Naive B cell (primary cell): ENCODE results near the gene ARMC8. TPM values are rescaled to one million over a fixed set of nuclear protein-coding genes. Genes with fewer than 3 reads are reported as not detected.
A peak's percentile ranks its signal among the peaks of the same experiment; 100 is the strongest.

Experiments
- ATAC-seq, 2 donors: fragments of 150-1000 bp; cut with Tn5 transposase; 2 replicates each; pipeline ENCODE4 v1.10.0; 2021; ENCODE audit warnings: low read depth in 2 of 2, mild to moderate bottlenecking in 2 of 2, moderate library complexity in 2 of 2
- DNase-seq: peaks from one replicate; pipeline ENCODE4 v3.0.0; 2022
- H3K27ac Mint-ChIP-seq, 6 donors: one replicate each; pipeline ENCODE4 v1.8.0; 2020 to 2022; ENCODE audit warnings: mild to moderate bottlenecking in 6 of 6, mixed read lengths in 6 of 6, moderate library complexity in 5 of 6, inconsistent platforms in 2 of 6
- H3K27me3 Mint-ChIP-seq, 3 donors: one replicate each; pipeline ENCODE4 v1.8.0; 2021 to 2022; ENCODE audit warnings: mixed read lengths in 3 of 3, mild to moderate bottlenecking in 1 of 3
- H3K36me3 Mint-ChIP-seq, 2 donors: one replicate each; pipeline ENCODE4 v1.8.0; 2020 to 2022; ENCODE audit warnings: mixed read lengths in 2 of 2, inconsistent platforms in 1 of 2, mild to moderate bottlenecking in 1 of 2
- H3K4me1 Mint-ChIP-seq, 3 donors: one replicate each; pipeline ENCODE4 v1.8.0; 2020 to 2022; ENCODE audit warnings: mixed read lengths in 3 of 3, inconsistent platforms in 1 of 3, mild to moderate bottlenecking in 1 of 3, moderate library complexity in 1 of 3
- H3K4me3 Mint-ChIP-seq, 8 donors: one replicate each; pipeline ENCODE4 v1.8.0; 2020 to 2022; ENCODE audit warnings: mild to moderate bottlenecking in 8 of 8, mixed read lengths in 8 of 8, moderate library complexity in 8 of 8, inconsistent platforms in 2 of 8
- H3K9me3 Mint-ChIP-seq, 7 donors: one replicate each; pipeline ENCODE4 v1.8.0; 2020 to 2022; ENCODE audit warnings: mixed read lengths in 7 of 7, mild to moderate bottlenecking in 5 of 7, inconsistent platforms in 2 of 7, moderate library complexity in 1 of 7
- polyA plus RNA-seq, 6 donors: library from polyadenylated mRNA; unstranded; fragments of 300-500 nt; fragmentation: Illumina TruSeq; gene quantifications; one replicate each; pipeline ENCODE4 v1.2.3, GENCODE V29; 2021; ENCODE audit warnings: low read depth in 6 of 6

The ARMC8 gene
- polyA plus RNA-seq, 6 donors from 2014 or later = 47.4 to 70.5 (median 57.3) TPM

GRCh38 chr3:138270245-138270644 lies 83.1 kb downstream of the ARMC8 start:
- H3K27ac Mint-ChIP-seq = peak overlapping the region in 1 of 6 donors; percentile 52
- peaks cover 0 to 6% (median 2%) of the 10 kb centered on the region in 3 donors for H3K4me1 Mint-ChIP-seq
- no peaks in the 10 kb centered on the region for H3K27me3 Mint-ChIP-seq
- ATAC-seq (no peak), DNase-seq (no peak)
- no peak overlapping the region for H3K4me3 Mint-ChIP-seq
- H3K9me3 Mint-ChIP-seq = no peaks in the 10 kb centered on the region
- H3K36me3 Mint-ChIP-seq = peaks cover 44% of the 10 kb centered on the region in 2 donors

GRCh38 chr3:138271189-138271794 lies 84.2 kb downstream of the ARMC8 start:
- Mint-ChIP-seq H3K27me3 (no peaks in the 10 kb centered on the region), H3K4me1 (peaks cover 0 to 6% (median 2%) of the 10 kb centered on the region in 3 donors), H3K36me3 (peaks cover 39 to 44% of the 10 kb centered on the region in 2 donors)

GRCh38 chr3:138281561-138281960 lies 94.5 kb downstream of the ARMC8 start:
- Mint-ChIP-seq H3K4me1 (peaks cover 0 to 3% (median 0%) of the 10 kb centered on the region in 3 donors), H3K36me3 (peaks cover 7 to 10% of the 10 kb centered on the region in 2 donors), H3K27me3 (no peaks in the 10 kb centered on the region), H3K27ac (no peak overlapping the region), H3K9me3 (no peaks in the 10 kb centered on the region), H3K4me3 (no peak overlapping the region)
- ATAC-seq (no peak), DNase-seq (no peak)

More at GRCh38 chr3:138271189-138271794, 84.2 kb downstream of the ARMC8 start:
- Mint-ChIP-seq H3K9me3 (no peaks in the 10 kb centered on the region), H3K27ac (peak overlapping the region in 3 of 6 donors; percentile 13 to 72 (median 39)), H3K4me3 (no peak overlapping the region)
- ATAC-seq (no peak), DNase-seq (no peak)

DNA sequence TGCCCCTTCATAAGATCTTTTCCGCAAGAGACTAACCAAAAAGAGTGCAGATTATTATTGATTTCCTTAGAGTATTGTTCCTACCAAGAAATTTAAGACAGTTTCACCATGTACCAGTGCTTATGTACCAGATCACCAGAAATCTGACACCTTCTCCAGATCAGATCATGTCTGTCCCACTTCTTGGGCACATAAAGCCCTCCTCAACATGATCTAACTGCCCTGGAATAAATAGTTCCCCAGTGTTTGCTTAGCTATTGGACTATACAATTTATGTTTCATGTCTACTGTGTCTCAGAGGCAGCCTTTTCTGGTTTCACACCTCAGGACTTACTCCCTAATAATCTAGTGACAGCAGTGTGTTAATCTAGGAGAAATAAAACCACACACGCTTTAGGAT lies 95.7 kb downstream of the ARMC8 start:
- H3K4me1 Mint-ChIP-seq = peaks cover 0 to 3% (median 0%) of the 10 kb centered on the region in 3 donors
- H3K9me3 Mint-ChIP-seq = no peaks in the 10 kb centered on the region
- H3K27ac Mint-ChIP-seq = no peak overlapping the region
- ATAC-seq (no peak), DNase-seq (no peak)
- no peaks in the 10 kb centered on the region for H3K27me3 Mint-ChIP-seq
- no peak overlapping the region for H3K4me3 Mint-ChIP-seq
- peaks cover 5 to 7% of the 10 kb centered on the region in 2 donors for H3K36me3 Mint-ChIP-seq

GRCh38 chr3:138284079-138284478 lies 97.0 kb downstream of the ARMC8 start:
- Mint-ChIP-seq H3K4me3 (no peak overlapping the region), H3K27me3 (no peaks in the 10 kb centered on the region), H3K36me3 (peaks cover 4 to 11% of the 10 kb centered on the region in 2 donors), H3K9me3 (no peaks in the 10 kb centered on the region), H3K27ac (no peak overlapping the region), H3K4me1 (peaks cover 0 to 3% (median 0%) of the 10 kb centered on the region in 3 donors)
- ATAC-seq = no peak
- no peak for DNase-seq

- peaks cover 13 to 20% of the 10 kb centered on the region in 2 donors for H3K36me3 Mint-ChIP-seq
- peaks cover 0 to 3% (median 0%) of the 10 kb centered on the region in 3 donors for H3K4me1 Mint-ChIP-seq
- no peak for DNase-seq
- H3K9me3 Mint-ChIP-seq = no peaks in the 10 kb centered on the region
- no peaks in the 10 kb centered on the region for H3K27me3 Mint-ChIP-seq
- H3K27ac Mint-ChIP-seq = no peak overlapping the region
- no peak for ATAC-seq
- no peak overlapping the region for H3K4me3 Mint-ChIP-seq
Measured at GRCh38 chr3:138284957-138285477, 97.9 kb downstream of the ARMC8 start.

DNA sequence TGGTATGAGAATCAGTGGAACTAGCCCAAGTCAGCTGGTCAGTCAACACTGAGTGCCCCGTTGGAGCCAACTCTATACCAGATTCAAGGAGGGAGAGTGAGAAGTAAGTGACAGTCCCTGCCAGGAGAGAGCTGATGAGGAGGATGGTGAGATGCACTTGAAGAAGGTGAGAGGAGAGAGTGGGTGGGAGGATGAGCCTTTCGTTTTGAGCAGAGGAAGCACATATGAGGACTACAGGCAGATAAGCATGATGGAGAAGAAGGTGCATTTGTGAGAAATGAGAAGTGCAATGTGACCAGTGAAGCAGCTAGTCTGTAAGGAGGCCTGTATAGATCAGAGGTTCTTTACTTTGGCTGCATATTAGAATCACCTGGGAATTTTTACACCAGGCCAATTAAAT lies 102.2 kb downstream of the ARMC8 start:
- no peaks in the 10 kb centered on the region for H3K9me3 Mint-ChIP-seq
- no peak overlapping the region for H3K27ac Mint-ChIP-seq
- ATAC-seq (no peak), DNase-seq (no peak)
- no peaks in the 10 kb centered on the region for H3K27me3 Mint-ChIP-seq
- no peaks in the 10 kb centered on the region for H3K4me1 Mint-ChIP-seq
- H3K4me3 Mint-ChIP-seq = no peak overlapping the region
- peaks cover 26 to 46% of the 10 kb centered on the region in 2 donors for H3K36me3 Mint-ChIP-seq

DNA sequence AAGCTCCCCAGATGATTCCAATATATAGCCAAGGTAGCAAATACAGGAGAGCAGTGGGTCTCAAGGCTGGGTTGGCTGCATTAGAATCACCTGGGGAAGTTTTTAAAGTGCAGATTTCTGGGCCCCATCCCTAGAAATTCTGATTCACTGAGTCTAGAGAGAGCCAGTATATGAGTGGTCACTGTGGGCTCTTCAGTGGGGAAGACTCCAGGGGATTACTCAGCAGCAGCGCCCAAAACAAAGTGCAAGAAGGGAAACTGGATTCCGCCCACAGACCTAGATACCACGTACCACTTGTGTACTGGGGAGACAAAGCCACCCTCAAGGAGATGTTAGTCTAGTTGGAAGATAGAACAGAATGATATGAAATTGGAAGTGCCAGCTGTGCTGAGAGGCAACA lies 102.6 kb downstream of the ARMC8 start:
- no peaks in the 10 kb centered on the region for H3K4me1 Mint-ChIP-seq
- H3K27ac Mint-ChIP-seq = peak overlapping the region in 2 of 6 donors; percentile 27 to 60
- ATAC-seq = no peak
- no peak overlapping the region for H3K4me3 Mint-ChIP-seq
- DNase-seq = no peak
- H3K9me3 Mint-ChIP-seq = no peaks in the 10 kb centered on the region
- H3K27me3 Mint-ChIP-seq = no peaks in the 10 kb centered on the region
- peaks cover 26 to 46% of the 10 kb centered on the region in 2 donors for H3K36me3 Mint-ChIP-seq

DNA sequence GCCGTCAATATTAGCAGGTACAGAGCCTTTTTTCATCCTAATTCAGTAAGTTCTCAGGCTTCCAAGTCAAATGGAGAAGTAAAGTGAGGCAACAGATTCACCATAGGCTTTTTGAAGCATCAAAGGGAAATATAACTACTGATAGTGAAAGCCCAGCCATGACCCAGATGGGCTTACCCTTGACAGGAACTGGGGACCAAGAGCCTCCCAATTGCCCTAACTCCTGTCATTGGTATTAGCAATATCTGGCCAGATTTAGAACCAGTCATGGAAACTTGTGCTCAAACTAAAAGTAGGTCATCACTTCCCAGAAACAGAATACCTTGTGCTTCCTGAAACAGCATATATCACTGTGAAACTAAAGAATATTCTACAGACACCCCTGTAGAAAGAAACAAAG lies 109.5 kb downstream of the ARMC8 start:
- DNase-seq (no peak), ATAC-seq (no peak)
- H3K4me3 Mint-ChIP-seq = no peak overlapping the region
- H3K4me1 Mint-ChIP-seq = peaks cover 0 to 4% (median 0%) of the 10 kb centered on the region in 3 donors
- no peak overlapping the region for H3K27ac Mint-ChIP-seq
- no peaks in the 10 kb centered on the region for H3K27me3 Mint-ChIP-seq
- peaks cover 1 to 37% of the 10 kb centered on the region in 2 donors for H3K36me3 Mint-ChIP-seq
- no peaks in the 10 kb centered on the region for H3K9me3 Mint-ChIP-seq

DNA sequence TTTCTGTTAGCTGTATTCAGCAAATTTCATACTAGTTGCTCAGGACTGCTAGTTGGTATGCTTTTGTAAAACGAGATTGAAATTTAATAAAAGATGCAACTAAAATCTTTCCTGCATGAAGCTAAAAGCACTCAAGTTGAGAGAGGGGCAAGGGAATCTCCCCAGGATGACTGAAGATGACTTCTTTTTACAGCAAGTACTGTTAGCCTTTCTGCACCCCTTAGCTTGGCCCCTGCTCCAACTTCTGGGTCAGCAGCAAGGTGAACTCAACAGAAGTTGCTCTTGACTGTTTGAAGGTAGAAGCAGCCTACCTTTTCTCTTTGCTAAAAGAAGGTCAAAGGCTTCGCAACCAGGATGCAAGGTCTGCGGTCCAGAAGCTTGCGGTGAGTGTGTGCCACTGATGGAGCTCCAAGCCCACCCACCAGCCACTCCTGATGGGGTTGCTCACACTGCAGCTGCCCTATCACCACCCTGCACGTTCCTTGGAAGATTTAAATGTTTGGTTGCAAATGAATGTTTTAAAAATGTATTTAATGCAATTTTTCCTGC lies 110.0 kb downstream of the ARMC8 start:
- no peaks in the 10 kb centered on the region for H3K27me3 Mint-ChIP-seq
- H3K4me3 Mint-ChIP-seq = no peak overlapping the region
- ATAC-seq (no peak), DNase-seq (no peak)
- peak overlapping the region in 2 of 6 donors; percentile 30 to 62 for H3K27ac Mint-ChIP-seq
- H3K36me3 Mint-ChIP-seq = peaks cover 0 to 32% of the 10 kb centered on the region in 2 donors
- H3K9me3 Mint-ChIP-seq = no peaks in the 10 kb centered on the region
- H3K4me1 Mint-ChIP-seq = peaks cover 0 to 4% (median 0%) of the 10 kb centered on the region in 3 donors

- peaks cover 0 to 25% of the 10 kb centered on the region in 2 donors for H3K36me3 Mint-ChIP-seq
- no peaks in the 10 kb centered on the region for H3K9me3 Mint-ChIP-seq
- H3K4me1 Mint-ChIP-seq = peaks cover 0 to 4% (median 0%) of the 10 kb centered on the region in 3 donors
- no peak for DNase-seq
- no peaks in the 10 kb centered on the region for H3K27me3 Mint-ChIP-seq
- no peak overlapping the region for H3K4me3 Mint-ChIP-seq
- no peak for ATAC-seq
- peak overlapping the region in 1 of 6 donors; percentile 53 for H3K27ac Mint-ChIP-seq
Measured at GRCh38 chr3:138297876-138298275, 110.8 kb downstream of the ARMC8 start.

- H3K27me3 Mint-ChIP-seq = no peaks in the 10 kb centered on the region
- H3K36me3 Mint-ChIP-seq = peaks cover 0 to 9% of the 10 kb centered on the region in 2 donors
- H3K4me1 Mint-ChIP-seq = peaks cover 0 to 4% (median 0%) of the 10 kb centered on the region in 3 donors
- H3K27ac Mint-ChIP-seq = no peak overlapping the region
- no peaks in the 10 kb centered on the region for H3K9me3 Mint-ChIP-seq
- ATAC-seq (no peak), DNase-seq (no peak)
- no peak overlapping the region for H3K4me3 Mint-ChIP-seq
Measured at GRCh38 chr3:138300647-138301046, 113.5 kb downstream of the ARMC8 start.

GRCh38 chr3:138303474-138303873 lies 116.4 kb downstream of the ARMC8 start:
- H3K27me3 Mint-ChIP-seq = peaks cover 0 to 19% (median 17%) of the 10 kb centered on the region in 3 donors
- DNase-seq (no peak), ATAC-seq (no peak)
- H3K36me3 Mint-ChIP-seq = peaks cover 5 to 27% of the 10 kb centered on the region in 2 donors
- H3K9me3 Mint-ChIP-seq = peaks cover 12 to 18% (median 16%) of the 10 kb centered on the region in 7 donors
- no peak overlapping the region for H3K27ac Mint-ChIP-seq
- H3K4me1 Mint-ChIP-seq = peaks cover 0 to 4% (median 0%) of the 10 kb centered on the region in 3 donors
- no peak overlapping the region for H3K4me3 Mint-ChIP-seq

GRCh38 chr3:138307899-138308298 lies 120.8 kb downstream of the ARMC8 start:
- H3K27ac Mint-ChIP-seq = no peak overlapping the region
- H3K4me1 Mint-ChIP-seq = no peaks in the 10 kb centered on the region
- peaks cover 15 to 52% (median 34%) of the 10 kb centered on the region in 3 donors for H3K27me3 Mint-ChIP-seq
- no peak for DNase-seq
- H3K36me3 Mint-ChIP-seq = peaks cover 5 to 35% of the 10 kb centered on the region in 2 donors
- no peak overlapping the region for H3K4me3 Mint-ChIP-seq
- no peak for ATAC-seq
- H3K9me3 Mint-ChIP-seq = peaks cover 24 to 56% (median 42%) of the 10 kb centered on the region in 7 donors
